Testis (tissue), 2 donors: Measurements from ENCODE around the gene ATXN7.

Source experiments
- CTCF ChIP-seq, 3 experiments: fragments of 450-650 bp in 2 of 3; fragments of 200-600 bp in 1 of 3; sonication (generic) in 1 of 3; IDR thresholded peaks; one replicate each; pipeline ENCODE4 v1.5.1; 2016 to 2019; ENCODE audit warnings: antibody characterized with exemption in 3 of 3, mild to moderate bottlenecking in 2 of 3, moderate library complexity in 1 of 3
- POLR2A ChIP-seq: fragments of 450-650 bp; IDR thresholded peaks from one replicate; pipeline ENCODE4 v1.6.1; 2017; ENCODE audit warnings: antibody characterized with exemption, mild to moderate bottlenecking, moderate library complexity

DNA sequence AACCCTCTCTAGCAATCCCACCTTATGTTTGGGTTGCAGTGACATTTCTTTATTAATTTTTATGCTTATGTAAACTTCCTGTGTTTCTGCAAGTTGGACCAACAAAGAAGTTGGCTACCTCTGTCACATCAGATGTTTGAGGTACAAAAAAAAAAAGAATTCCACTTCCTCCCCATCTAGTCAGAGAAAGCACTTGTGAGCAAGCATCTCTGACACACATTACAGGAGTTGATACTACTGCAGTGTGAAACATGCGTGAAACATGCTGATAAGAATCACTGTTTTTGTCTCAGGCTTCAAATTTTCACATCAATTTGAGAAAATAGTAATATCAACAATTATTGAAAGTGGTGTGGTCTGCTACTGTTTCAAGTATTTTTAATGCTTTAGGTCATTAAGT, 47.2 kb downstream of the ATXN7 start:
- TF ChIP-seq CTCF (IDR thresholded peaks at IDR 0.05) (no peak), POLR2A (no peak)
